Bone marrow (tissue), 2 donors: ENCODE results near the gene PAEP.

Source experiments
- DNase-seq, 2 donors: peaks; one replicate each; lab custom pipeline; 2025; lab: John Stamatoyannopoulos, UW

Gene PAEP

DNA sequence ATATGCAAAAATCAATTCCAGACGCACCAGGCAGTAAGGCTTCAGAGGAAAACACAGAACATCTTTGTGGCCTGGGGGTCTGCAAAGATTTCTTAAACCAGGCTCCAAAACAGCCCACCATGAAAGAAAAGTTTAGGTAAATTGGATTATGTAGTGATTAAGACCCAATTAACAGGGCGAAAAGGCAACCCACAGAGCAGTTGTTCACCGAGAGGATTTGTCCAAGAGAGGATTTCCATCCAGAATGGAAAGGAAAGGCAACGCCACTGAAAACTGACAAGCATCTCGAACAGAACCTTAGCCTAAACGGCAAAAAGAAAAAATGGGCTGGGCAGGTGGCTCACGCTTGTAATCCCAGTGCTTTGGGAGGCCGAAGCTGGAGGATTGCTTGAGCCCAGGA, 40.4 kb downstream of the PAEP start:
- no peak for DNase-seq

DNA sequence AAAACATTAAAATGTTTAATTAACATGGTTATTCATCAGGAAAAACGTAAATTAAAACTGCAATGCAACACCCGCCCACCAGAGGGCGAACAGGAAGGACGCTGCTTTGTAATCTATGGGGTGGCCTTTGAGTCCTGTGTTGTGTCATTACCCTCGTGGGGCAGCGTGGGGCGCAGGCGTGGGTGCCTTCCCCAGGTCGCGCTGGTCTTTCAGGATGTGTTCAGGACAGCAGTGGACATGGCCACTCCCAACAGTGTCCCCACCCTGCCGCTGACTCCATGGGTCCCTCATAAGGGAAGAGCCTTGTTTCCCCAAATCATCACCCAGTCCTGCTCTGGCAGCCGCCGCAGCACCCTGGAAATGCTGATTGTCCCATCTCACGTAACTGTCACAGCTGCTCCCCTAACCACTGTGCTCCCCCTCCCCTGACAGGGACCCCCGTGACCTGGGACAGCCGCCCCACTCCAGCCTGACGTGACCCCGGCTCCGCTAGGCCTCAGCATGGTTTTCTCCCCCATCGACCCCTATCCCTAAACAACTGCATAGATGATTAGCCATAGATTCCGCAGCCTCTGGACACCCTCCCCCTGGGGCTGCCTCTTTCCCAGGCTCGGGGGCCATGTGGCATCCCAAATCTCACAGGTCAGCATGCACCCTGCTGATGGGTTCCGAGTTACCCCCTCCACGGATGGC, 41.4 kb downstream of the PAEP start:
- DNase-seq: peak; percentile 10 to 33

DNA sequence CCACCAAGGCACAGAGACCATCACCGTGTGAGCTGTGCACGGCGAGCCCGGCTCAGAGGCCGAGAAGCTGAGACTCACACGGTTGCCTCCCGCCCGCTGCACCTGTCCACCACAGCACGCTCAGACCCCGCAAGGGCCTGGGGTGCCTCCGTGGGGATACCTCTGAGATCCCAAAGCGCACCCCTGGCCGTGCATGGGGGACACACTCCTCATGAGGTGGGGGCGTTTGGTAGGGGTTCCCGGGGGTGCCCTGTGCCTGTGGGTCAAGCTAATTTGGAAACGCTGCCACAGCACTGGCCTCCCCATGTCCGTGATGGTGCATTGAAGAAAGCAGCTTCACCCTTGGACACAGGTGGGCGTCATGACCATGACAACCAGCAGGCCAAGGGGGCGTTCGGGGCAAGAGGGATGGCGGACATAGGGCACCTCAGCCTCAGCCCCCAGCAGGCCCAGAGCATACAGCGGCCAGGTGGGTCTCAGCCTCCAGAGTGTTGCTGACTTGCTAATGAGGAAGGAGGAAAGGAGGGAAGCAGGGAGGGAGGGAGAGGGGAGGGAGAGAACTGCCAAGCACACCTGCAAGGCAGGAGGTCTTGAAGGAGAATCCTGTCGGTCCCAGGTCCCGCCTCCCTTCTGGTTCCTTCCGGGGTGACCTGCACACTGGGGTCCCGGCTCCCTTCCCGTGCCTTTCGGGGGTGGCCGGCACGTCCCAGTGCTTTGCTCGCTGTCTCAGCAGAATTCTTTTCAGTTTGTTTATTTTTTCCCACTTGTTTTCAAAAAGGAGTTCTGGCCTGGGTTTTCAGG, 43.1 kb downstream of the PAEP start:
- DNase-seq: no peak

DNA sequence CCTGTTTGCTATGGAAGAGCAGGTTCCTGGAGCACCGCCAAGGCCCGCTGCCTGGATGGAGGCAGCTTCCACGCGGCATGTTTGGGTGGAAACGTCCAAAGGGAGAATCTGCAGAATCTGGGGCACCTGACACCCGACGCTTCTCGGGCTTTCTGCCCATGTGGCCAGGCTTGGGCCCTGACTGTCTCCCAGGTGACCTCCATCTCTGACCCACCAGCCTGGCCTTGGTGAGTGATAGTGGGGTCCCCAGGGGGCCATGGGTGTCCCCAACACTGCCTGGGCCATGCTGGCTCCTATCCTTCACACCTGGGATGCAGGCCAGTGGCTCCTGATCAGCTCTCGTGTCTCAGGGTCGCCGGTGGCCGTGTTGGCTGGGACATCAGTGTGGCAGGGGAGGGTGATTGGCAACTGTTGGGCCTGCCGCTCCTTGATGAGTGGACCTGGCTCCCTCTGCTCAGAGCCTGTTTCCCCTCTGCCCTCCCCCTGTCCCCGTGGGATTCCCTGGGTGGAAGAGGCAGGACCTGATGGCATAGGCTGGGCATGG, 43.8 kb downstream of the PAEP start:
- DNase-seq: no peak

DNA sequence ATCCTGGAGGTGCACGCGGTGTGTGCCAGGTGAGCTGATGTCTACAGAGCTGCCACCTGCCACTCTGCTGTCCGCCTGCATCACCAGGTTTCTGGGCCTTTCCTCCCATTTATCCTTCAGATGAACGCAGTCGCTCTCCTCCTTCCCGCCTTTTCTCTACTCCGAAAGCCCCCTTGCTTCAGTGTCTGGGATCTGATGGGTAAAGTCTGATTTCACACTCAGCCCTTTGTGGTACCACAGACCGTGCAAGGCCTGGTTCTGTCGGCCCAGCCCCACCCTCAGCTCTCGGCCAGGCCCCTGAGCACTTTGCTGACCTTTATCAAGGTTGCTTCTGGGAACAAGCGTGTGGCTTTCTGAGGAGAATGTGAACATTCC, 45.3 kb downstream of the PAEP start:
- no peak for DNase-seq

DNA sequence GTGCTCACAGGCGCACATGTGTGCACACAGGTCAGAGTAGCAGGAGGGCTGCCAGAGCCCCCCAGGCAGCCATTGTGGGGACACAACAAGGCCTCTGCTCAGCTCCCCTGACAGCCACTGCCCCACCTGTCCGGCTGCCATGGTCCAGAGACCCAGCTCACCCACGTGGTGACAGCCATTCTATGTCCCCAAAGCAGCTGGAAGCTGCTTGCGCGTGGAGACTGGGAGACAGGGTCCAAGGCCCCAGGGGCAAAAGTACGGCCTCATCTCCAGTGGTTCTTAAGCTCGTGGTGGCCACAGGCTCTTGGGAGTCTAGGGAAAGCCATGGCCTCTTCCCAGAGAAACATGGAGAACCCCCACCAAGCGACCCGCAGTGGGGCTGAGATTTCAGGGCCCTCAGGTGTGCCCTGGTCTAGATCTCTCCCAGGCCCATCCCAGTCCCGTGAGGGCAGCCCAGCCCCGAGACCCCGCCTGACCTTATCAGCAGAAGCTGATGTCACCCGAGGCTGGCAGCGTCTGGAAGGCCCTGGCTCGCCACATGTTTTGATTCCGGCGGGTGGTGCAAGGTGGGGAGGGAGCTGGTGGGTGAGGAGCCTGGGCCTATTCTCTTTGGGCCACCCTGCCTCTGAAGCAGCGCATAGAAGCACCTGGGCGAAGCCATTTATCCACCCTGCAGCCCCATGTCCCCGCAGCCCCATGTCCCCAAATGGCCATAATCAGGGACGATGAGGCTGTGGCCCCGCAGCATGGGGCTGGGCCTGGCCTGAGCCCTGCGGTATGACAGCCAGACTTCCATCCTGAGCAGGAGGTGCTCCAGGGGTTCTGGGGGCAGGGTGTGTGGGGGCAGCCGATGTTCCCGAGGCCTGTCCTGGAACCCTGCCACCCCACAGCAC, 46.1 kb downstream of the PAEP start:
- no peak for DNase-seq

DNA sequence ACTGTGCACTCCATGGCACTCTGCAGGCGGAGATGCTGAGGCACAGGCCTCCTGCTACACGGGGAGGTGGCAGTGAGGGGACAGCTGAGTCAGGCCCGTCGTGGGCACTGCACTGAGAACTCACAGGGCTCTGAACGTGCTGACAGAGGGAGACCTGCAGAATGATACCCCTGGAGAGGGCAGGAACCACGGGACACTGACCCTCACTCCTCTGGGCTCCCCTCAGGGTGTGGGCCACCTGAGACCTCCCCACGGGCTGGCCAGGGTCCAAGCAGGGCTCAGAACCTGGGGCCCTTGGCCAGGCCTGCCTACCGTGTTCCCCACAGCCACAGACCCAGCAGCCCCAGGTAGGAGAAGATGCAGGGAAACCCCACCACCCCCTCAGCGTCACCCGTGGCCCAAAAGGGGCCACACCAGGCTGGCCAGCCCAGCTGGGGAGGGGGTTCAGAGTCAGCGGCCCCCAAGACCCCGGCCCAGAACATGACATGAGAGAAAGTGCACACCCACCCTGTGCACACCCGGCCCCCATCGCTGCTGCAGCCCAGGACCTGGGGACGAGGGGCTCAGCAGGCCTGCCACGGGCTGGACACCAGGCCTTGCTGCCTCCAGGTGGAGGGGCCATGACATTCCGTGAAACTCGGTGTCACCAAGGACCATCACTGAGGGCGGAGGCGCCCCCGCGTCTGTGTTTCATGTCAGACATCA, 46.9 kb downstream of the PAEP start:
- DNase-seq: no peak

DNA sequence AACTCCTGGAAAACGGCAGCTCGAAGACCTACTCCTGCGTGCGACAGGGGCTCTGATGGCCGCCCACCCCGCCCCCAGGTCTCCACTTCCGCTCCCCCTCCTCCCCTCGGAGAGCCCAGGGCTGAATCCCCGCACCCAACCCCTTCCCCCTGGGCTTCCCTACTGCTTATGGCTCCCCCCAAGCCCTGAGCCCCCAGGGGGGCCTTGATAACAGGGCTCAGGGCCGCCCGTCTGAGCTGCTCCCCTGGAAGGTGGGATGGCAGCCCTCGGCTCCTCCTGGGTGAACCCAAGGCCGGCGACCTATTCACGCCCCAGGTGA, 47.4 kb downstream of the PAEP start:
- DNase-seq: no peak

DNA sequence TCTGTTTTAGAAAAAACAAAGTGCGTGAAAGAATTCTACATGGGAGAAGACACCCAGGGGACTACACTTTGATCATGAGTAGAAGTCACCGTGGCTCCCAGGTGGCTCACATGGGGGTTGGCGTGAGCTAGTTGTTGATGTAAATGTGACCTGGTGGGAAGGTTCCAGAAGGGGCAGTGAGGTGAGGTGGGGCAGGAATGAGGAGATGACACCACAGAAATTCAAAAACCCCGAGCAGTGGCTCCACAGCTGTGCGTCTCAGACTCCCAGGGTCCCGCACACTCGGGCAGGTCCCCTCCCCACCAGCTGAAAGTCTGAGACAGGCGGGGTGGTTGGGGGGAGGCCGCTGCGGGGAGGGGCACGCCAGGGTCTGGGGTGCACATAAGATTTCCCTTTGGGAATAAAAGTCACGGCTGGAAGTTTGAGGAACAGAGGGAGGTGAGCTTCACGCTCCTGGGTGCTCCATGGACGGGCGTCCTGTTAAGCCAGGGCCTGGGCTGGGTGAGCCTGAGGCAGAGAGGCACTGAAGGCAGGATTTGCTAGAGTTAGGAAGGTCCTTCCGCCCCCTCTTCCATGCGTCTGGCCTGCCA, 47.9 kb downstream of the PAEP start:
- no peak for DNase-seq

DNA sequence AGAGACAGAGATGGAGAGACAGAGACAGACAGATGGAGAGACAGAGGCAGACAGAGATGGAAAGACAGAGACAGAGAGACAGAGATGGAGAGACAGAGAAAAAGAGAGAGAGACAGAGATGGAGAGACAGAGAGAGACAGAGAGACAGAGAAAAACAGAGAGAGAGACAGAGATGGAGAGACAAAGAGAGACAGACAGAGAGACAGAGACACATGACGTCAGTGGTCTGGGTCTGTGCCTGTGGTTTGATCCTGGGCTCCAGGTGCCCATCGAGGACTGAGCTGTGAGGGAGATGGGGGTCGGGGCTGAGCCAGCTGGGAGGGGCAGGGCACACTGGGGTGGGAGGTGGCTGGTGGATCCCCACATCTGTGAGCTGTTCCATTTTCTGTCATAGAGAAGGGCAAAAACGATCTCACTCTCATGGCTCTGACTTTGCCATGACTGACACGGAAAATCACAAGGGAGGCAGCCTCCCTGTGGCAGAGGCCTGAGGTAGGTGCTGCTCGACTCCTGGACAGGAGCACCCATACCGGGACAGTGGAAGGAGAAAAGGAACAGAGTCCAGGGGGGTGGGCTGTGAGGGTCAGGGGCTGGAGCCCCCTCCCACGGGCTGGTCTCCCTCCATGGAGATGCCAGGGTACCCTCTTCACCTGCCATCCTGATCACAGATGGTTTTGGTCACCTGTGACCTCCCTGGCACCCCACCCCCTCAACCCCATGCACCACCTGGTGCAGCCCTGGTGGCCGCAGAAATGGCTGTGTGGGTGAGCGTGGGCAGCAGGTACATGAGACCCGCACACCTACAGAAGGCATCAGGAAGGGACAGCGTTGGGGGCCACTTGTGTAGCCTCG, 49.0 kb downstream of the PAEP start:
- no peak for DNase-seq

DNA sequence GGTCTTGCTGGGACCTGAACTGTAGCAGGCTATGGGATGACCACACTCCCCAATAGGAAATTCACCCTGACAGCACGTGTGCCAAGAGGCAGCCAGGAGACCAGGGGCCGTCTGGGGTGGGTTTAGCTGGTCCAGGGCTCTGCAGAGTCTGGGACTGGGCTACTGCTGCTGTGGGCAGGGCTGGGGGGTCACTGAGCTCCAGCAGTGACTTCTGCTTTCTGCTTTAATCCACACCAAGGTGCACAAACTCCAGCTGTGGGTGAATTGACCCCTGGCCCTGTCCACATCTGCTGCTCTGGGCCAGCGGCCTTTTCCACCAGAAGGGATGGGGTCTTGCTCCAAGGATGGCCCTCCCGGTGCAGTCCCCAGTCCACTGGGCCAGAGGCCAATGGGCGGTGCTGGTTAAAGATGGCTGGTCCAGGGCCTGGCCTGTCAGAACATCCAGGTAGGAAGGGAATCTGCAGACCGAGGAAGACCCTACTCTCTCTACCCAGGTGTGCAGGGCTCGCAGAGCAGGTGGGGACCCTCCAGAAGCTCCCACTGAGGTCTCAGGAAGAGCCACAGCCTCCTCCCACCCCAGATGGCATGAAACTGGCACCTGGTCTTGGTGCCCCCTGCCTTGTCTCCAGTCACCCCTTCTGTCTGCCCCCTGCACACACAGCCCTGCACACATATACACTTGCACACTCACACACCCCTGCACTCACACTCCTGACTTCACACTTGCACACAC, 49.8 kb downstream of the PAEP start:
- DNase-seq: no peak

DNA sequence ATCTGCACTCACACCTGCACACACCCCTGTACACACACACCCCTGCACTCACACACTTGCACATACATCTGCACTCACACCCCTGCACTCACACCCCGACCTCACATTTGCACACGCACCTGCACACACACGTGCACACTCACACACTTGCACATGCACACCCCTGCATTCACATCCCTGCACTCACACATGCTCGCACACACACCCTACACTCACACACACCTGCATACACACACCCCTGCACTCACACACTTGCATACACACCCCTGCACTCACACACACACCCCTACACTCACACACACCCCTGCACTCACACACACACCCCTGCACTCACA, 50.3 kb downstream of the PAEP start:
- no peak for DNase-seq

DNA sequence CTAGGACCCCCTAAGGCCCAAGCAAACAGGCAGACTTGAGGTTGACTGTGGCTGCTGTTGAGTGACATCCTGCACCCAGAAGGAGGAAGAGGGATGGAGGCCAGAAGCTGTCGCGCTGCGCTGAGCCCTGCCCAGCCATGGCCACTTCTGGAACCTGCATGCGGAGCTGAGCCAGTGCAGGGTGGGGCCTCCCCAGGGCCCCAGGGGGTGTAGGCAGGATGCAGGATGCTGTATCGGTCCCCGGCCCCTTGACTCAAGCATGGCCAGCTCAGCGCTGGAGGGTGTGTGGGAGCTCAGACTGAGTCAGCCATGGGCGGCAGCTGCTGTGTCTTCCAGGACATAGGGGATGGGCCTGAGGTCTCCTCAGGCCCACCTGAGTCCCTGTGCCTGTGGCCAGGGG, 50.9 kb downstream of the PAEP start:
- no peak for DNase-seq

DNA sequence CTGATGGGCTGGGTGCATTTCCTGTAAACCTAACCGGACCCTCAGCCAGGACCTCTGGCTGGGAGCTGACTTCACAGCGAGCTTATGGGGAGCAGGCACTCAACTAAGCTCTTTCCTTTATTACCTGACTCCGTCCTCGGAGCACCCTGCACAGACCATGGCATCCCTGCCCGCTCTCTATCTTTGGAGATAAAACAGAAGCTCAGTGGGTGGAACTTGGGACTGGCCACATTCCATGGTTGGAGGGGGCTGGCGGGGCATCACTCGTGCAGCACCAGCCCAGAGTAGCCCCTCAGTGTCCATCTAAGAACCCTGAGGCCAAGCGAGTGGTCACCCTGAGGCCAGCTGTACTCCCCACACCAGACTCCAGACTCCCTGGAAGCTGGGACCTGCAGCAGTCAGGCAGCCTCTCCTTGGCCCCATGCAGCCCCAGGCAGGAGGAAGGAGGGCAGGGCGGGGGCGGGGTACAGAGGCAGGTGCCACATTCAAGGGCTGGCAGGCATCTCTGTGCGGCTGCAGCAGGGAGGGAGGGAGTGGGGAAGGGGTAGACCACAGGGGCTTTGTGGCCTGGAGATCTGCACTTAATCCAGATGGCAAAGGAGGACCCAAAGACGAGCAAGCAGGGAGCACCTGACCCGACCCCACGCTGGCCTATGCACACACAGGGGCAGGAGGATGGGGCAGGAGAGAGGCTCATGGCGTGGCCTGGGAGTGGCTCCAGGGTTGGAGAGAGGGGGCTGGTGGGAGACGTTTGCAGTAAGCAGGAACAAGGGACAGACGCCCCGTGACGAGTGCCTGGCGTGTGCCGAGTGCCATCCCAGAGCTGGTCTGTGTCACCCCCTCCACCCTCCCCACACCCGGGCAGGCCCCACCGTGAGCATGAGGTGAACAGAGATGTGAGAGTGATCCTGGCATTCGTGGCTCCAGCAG, 51.7 kb downstream of the PAEP start:
- no peak for DNase-seq

DNA sequence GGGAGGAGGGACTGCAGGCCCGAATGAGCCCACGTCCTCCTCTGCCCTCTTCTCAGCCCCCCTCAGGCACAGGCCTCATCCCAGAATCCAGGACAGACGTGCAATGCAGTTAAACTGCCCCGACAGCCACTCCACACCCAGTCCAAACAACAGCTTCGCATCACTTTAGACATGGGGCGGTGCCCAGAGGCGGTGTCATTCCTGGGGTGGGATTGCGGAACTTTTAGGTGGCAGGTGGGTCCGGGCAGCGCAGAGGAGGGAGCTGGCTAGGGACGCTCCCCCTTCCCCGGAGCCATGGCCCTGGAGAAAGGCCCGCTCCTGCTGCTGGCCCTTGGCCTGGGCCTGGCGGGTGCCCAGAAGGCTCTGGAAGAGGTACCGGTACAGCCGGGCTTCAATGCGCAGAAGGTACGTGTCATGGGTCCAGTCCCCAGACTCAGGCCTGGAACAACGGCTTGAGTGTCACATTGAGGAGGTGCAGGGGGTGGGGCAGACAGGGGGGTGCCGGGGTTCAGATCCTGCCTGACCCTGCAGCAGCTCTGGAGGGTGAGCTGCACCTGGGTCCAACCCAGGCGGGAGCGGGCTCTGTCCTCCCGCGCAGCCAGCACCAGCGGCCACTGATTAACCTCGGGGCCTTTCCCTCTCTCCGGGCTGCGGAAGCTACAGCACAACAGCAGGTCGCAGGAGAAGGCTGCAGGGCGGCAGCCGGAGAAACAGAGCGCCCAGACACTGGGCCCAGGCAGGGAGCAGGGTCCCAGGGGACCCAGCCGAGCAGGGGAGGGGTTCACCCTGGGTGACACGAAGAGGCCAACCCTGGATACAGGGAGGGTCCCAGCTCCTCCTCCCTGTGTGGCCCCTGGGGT, 52.6 kb downstream of the PAEP start:
- DNase-seq: no peak

DNA sequence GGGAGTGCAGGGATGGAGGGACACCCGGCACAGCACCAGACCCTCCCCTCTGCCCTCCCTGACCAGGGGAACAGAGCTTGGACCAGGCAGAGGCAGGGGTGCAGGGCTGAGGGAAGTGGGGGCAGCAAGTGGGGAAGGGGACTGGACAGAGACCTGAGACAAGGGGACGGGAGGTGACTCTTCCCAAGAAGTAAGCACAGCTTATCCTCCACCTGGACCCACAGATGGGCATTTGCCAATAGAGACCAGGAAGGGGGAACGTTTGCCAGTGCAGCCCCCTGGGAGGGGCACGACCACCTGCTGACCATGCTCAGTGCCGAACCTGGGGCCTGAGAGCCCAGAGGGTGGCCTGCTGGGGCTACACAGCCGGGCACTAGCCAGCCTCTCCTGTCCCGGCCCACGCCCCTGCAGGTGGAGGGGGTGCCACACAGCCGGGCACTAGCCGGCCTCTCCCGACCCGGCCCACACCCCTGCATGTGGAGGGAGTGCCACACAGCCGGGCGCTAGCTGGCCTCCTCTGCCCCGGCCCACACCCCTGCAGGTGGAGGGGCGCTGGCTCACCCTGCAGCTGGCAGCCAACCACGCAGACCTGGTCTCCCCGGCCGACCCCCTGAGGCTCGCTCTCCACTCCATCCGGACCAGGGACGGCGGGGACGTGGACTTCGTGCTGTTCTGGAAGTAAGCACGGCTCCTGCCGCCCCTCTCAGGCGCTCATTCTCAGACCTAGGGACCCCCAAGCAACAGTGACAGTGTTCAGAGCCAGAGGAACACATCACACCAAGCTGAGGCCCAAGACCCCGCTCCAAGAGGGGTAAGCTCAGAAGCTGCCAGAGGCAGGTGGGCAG, 53.5 kb downstream of the PAEP start:
- DNase-seq: no peak
